ENCODE data around the gene ALDH3B1.
"Not testable (repeated sequence)": the region's sequence is repeated elsewhere in the genome, so short reads cannot be mapped to it uniquely, and the experiment has no call there.

GRCh38 chr11:67981226-67981625 is 28.9 kb upstream of the ALDH3B1 start:
- TF ChIP-seq, protein P1, sequence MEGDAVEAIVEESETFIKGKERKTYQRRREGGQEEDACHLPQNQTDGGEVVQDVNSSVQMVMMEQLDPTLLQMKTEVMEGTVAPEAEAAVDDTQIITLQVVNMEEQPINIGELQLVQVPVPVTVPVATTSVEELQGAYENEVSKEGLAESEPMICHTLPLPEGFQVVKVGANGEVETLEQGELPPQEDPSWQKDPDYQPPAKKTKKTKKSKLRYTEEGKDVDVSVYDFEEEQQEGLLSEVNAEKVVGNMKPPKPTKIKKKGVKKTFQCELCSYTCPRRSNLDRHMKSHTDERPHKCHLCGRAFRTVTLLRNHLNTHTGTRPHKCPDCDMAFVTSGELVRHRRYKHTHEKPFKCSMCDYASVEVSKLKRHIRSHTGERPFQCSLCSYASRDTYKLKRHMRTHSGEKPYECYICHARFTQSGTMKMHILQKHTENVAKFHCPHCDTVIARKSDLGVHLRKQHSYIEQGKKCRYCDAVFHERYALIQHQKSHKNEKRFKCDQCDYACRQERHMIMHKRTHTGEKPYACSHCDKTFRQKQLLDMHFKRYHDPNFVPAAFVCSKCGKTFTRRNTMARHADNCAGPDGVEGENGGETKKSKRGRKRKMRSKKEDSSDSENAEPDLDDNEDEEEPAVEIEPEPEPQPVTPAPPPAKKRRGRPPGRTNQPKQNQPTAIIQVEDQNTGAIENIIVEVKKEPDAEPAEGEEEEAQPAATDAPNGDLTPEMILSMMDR (IDR thresholded peaks at IDR 0.05): not testable (repeated sequence)
- TF ChIP-seq ZFX (IDR thresholded peaks at IDR 0.05; ENCODE audit: borderline replicate concordance): not testable (repeated sequence)
